ENCODE measurements around the gene HMGA1. TPM values are rescaled to one million over a fixed set of nuclear protein-coding genes. Genes with fewer than 3 reads are reported as not detected.
A peak's percentile ranks its signal among the peaks of the same experiment; 100 is the strongest.

The HMGA1 gene
- total RNA-seq, 3 donors from 2014 or later: 49.4 to 176 (median 124) TPM

DNA sequence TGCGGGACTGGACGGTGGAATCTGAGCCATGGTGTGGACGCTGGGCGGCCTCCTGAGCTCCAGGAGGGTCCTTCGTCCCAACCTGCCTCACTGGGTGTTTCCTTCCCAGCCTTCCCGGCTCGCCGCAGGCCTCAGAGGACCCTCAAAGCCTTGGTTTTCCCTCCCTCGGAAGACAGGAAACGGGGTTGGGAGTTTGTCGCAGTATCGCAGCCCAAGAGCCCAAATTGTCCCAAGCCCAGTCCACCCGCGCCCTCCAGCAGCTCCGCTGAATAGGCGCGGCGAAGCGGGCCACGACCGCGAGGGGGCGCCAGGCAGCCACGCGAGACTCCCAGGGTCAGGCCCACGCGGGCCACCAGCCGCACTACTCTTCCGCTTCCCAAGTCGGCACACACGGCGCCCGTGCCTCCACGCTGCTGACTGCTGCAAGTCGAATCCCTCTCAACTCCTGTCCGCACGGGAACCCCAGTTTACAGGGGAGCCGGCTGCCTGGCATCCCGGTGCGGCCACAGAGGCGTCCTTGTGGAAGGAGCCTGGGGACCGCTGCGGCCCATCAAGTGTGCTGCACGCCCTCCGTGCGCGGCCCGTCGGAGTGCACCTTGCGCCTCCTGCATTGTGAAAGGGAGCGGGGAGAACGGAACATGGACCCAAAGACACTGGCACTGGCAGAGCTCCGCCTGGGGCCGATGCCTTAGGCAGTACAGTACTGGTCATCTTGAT is 40.4 kb upstream of the HMGA1 start:
- intact Hi-C loops (cut with DNase I, micrococcal nuclease): loop anchor here (1.0 to 10.0 kb wide), 2 partner anchors 219 kb away; no protein-coding TSS in a partner anchor
- TF ChIP-seq, protein P1, sequence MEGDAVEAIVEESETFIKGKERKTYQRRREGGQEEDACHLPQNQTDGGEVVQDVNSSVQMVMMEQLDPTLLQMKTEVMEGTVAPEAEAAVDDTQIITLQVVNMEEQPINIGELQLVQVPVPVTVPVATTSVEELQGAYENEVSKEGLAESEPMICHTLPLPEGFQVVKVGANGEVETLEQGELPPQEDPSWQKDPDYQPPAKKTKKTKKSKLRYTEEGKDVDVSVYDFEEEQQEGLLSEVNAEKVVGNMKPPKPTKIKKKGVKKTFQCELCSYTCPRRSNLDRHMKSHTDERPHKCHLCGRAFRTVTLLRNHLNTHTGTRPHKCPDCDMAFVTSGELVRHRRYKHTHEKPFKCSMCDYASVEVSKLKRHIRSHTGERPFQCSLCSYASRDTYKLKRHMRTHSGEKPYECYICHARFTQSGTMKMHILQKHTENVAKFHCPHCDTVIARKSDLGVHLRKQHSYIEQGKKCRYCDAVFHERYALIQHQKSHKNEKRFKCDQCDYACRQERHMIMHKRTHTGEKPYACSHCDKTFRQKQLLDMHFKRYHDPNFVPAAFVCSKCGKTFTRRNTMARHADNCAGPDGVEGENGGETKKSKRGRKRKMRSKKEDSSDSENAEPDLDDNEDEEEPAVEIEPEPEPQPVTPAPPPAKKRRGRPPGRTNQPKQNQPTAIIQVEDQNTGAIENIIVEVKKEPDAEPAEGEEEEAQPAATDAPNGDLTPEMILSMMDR (IDR thresholded peaks at IDR 0.05): peak; percentile 93

DNA sequence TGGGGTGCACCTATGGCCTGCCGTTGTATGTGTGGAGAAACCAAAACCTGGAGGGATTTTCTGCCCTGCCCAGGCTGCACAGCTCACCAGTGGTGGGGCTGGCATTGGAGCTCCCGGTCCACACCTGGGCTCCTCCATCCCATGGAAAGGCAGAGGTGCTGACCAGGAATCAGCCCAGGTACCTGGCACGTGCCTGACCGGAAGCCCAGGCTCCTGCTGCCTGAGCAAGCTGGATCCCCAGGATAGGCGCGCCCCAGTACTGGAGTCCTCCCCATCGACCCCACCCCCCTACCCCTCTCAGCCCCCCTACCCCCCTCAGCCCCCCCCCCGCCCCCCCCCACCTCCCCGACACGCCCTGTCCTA is 39.9 kb upstream of the HMGA1 start:
- TF ChIP-seq, protein P1 (IDR thresholded peaks at IDR 0.05): no peak
- Histone ChIP-seq H3K4me1 (ENCODE audit: low read depth) (peaks cover 4% of the 10 kb centered on the region), H3K9me3 (no peaks in the 10 kb centered on the region), H3K4me3 (no peak overlapping the region), H3K36me3 (ENCODE audit: low read depth) (no peaks in the 10 kb centered on the region)
- intact Hi-C loops (cut with DNase I, micrococcal nuclease): loop anchor here (1.0 to 10.0 kb wide), 2 partner anchors 218 kb away; no protein-coding TSS in a partner anchor
- ATAC-seq (peak; percentile 45), DNase-seq (peak in 1 of 3 donors; percentile 58)

More for the DNA sequence above, 40.4 kb upstream of the HMGA1 start:
- no peak overlapping the region for H3K4me3 ChIP-seq
- peaks cover 4% of the 10 kb centered on the region for H3K4me1 ChIP-seq (ENCODE audit: low read depth)
- no peaks in the 10 kb centered on the region for H3K9me3 ChIP-seq
- ATAC-seq (peak; percentile 99), DNase-seq (peak; percentile 88 to 92 (median 91))
- H3K36me3 ChIP-seq (ENCODE audit: low read depth): no peaks in the 10 kb centered on the region

DNA sequence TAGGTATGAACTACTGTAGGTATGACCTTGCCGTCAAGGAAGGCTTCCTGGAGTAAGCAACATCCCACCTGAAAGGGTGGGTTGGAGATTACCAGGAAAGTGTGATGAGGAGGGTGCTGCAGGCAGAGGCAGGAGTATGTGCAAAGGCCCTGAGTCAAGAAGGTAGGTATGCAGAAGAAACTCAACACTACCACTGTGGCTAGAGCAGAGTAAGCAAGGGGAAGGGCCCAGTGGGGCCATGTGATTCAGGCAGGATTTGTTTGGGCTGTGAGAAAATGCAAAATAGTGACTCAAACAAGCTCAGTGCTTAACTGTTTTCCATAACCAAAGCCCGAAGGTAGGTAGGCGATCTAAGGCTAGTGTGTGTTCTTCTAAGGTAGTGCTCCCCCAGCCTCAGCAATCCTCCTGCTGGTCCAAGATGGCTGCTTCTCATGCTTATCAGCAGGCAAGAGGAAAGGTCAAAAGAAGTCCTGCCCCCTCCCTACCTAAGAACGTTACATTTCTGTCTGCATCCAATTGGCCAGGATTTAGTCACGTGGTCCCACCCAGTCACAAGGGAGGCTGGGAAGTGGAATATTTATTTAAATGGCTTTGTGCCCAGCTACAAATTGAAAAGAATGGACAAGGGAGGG is 36.2 kb upstream of the HMGA1 start:
- no peak for ATAC-seq
- intact Hi-C loops (cut with DNase I, micrococcal nuclease): no loop called here

DNA sequence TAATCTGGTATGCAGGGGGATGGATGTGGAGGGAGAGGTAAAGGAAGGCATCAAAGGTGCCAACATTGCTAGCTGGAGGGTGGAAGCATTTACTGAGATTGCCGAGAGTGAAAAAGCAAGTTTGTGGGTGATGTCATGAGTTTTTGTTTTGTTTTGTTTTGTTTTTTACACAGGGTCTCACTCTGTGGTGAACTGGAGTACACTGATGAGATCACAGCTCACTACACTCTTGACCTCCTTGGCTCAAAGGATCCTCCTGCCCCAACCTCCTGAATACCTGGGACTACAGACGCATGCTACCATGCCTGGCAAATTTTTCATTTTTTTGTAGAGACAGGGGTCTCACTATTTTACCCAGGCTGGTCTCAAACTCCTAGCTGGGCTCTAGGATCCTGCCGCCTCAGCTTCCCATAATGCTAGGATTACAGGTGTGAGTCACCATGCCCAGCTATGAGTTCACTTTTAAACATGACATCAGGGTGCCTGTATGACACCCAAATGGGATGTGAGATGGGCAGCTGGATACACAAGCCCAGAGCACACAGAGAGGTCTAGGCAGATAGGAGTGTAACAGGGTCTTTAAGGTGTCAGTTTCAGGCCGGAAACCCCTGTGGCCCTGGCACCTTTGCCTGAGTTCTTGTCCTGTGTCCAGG is 35.1 kb upstream of the HMGA1 start:
- DNase-seq (no peak), ATAC-seq (no peak)
- Histone ChIP-seq H3K4me1 (ENCODE audit: low read depth) (peaks cover 2% of the 10 kb centered on the region), H3K36me3 (ENCODE audit: low read depth) (no peaks in the 10 kb centered on the region), H3K4me3 (no peak overlapping the region), H3K9me3 (no peaks in the 10 kb centered on the region)
- intact Hi-C loops (cut with DNase I, micrococcal nuclease): no loop called here
- TF ChIP-seq, protein P1 (IDR thresholded peaks at IDR 0.05): no peak

More for the DNA sequence above, 36.2 kb upstream of the HMGA1 start:
- no peak overlapping the region for H3K4me3 ChIP-seq
- TF ChIP-seq, protein P1 (IDR thresholded peaks at IDR 0.05): no peak
- H3K4me1 ChIP-seq (ENCODE audit: low read depth): peaks cover 4% of the 10 kb centered on the region
- H3K36me3 ChIP-seq (ENCODE audit: low read depth): no peaks in the 10 kb centered on the region
- no peak for DNase-seq
- no peaks in the 10 kb centered on the region for H3K9me3 ChIP-seq

DNA sequence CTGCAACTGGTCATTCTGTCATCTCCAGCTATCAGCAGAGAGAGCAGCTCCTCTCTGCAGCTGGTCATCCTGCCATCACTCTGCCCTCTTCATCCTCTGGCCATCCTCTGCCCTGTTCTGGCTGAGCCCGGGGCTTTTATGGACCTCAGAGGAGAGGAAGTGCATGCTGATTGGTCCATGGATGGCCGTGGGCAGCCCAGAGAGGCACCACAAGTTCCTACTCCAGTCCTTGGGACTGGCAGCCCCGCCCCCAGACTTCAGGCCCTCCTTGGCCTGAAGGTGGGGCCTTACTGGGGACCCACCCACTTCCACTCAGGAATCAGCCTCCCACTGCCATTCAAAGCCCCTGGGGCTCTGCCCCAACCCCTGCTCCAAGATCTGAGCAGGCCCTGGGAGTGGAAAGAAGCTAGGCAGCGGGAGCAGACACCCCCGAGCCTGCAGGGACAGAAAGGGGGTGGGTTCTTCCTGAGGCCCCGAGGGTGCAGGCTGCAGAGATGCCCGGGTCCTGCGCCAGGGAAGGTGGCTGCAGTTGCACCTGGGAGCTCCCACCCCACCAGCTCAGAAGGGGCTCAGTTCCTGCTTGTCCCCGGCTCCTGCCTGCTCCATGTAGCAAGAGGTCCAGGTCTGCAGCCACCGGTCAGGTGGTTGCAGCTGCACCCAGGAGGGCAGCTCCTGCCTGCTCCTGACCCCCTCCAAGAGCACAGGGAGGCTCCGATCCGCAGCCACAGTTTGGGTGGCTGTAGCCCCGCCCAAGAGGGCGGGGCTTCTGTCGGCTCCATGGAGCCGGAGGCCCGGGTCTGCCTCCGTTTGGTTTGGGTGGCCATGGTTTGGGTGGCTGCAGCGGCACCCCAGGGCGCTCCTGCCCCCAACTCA is 34.1 kb upstream of the HMGA1 start:
- no peak for DNase-seq
- no peaks in the 10 kb centered on the region for H3K9me3 ChIP-seq
- TF ChIP-seq, protein P1 (IDR thresholded peaks at IDR 0.05): no peak
- H3K4me3 ChIP-seq: no peak overlapping the region
- no peaks in the 10 kb centered on the region for H3K4me1 ChIP-seq (ENCODE audit: low read depth)
- intact Hi-C loops (cut with DNase I, micrococcal nuclease): no loop called here
- no peaks in the 10 kb centered on the region for H3K36me3 ChIP-seq (ENCODE audit: low read depth)
- no peak for ATAC-seq

Data from mucosa of descending colon (tissue), 3 donors.